Motor neuron (in vitro differentiated cells): ENCODE results near the gene ALDH2. TPM values are rescaled to one million over a fixed set of nuclear protein-coding genes. Genes with fewer than 3 reads are reported as not detected.
"Not testable (repeated sequence)": the region's sequence is repeated elsewhere in the genome, so short reads cannot be mapped to it uniquely, and the experiment has no call there.

Experiments
- ATAC-seq, 8 experiments: fragments of 200-7000 bp; cut with Tn5 transposase; replicated peaks in 6 of 8; 2 replicates each; pipeline ENCODE4 v1.8.0; 2021; ENCODE audit warnings: mild to moderate bottlenecking in 8 of 8, moderate library complexity in 8 of 8
- H3K27ac ChIP-seq, 2 donors: fragments of 250-450 bp; sonication (Bioruptor Pico); 2 replicates each; pipeline ENCODE4 v1.9.0; 2021; ENCODE audit warnings: antibody characterized with exemption in 2 of 2, mild to moderate bottlenecking in 2 of 2, moderate library complexity in 1 of 2
- H3K4me1 ChIP-seq, 2 donors: fragments of 250-450 bp; sonication (Bioruptor Pico); replicated peaks in 1 of 2; 2 replicates each; pipeline ENCODE4 v1.6.1; 2021; ENCODE audit warnings: antibody characterized with exemption in 2 of 2, mild to moderate bottlenecking in 2 of 2, moderate library complexity in 1 of 2
- H3K4me3 ChIP-seq, 5 donors: fragments of 250-450 bp; sonication (Bioruptor Pico); 2 replicates each; pipeline ENCODE4 v1.9.0; 2021; ENCODE audit warnings: antibody characterized with exemption in 5 of 5, mild to moderate bottlenecking in 5 of 5, moderate library complexity in 4 of 5
- WGBS, 10 experiments: fragments of 450-650 bp; shearing (Covaris generic); methylation state at CpG; one replicate each; pipeline ENCODE4 v1.0.0; 2022; 5-methylcytosine and 5-hydroxymethylcytosine counted together
- in situ Hi-C, 9 experiments: fragments of 400-800 bp; cut with MboI; loops; one replicate each; pipeline ENCODE4 v1.15.0; 2021; ENCODE audit warnings: low sequenced_read_pairs in 9 of 9, low pct_unique_long_range_greater_than_20kb in 2 of 9; ENCODE audit not compliant: unreplicated experiment in 9 of 9
- total RNA-seq, 8 experiments: library from RNA; unstranded; fragments of 300-600 nt; gene quantifications; 2 replicates each; pipeline versions ENCODE4 v1.2.3 to v1.2.4, GENCODE V29; 2022

The ALDH2 gene
- 10 to 100 TPM; 13.2 to 45.3 (median 27.0) TPM for total RNA-seq

- H3K4me1 ChIP-seq = peaks cover 11 to 12% of the 10 kb centered on the region in 2 donors
- peak within 1 kb of the TSS; percentile 53 to 91 (median 64) for H3K4me3 ChIP-seq
- 0 to 7% (median 2%) methylated on average over 4 to 7 of the region's 73 CpGs; no CpG with 5 or more reads in 6 of the 10 experiments for WGBS, 10 experiments
- peak; percentile 71 to 97 (median 95) for ATAC-seq
- in situ Hi-C loops = loop anchor here in 1 of 9 experiments (10.0 kb wide), 1 partner anchor 48 kb away; no protein-coding TSS in a partner anchor
- peak within 1 kb of the TSS; percentile 73 to 77 for H3K27ac ChIP-seq
Observed at GRCh38 chr12:111766608-111767361, at the start of gene ALDH2. Gene ALDH2 (plus strand): TSS chr12:111766933. CDS start chr12:111766983, 50 bp downstream.

GRCh38 chr12:111719316-111719715 lies 47.4 kb upstream of the ALDH2 start:
- H3K4me3 ChIP-seq, H3K4me1 ChIP-seq, H3K27ac ChIP-seq, in situ Hi-C loops, ATAC-seq: not testable (repeated sequence)
- WGBS, 10 experiments = 50 to 100% (median 95%) methylated on average over 1 to 8 of the region's 10 CpGs

GRCh38 chr12:111720457-111720856 lies 46.3 kb upstream of the ALDH2 start:
- ATAC-seq = no peak
- in situ Hi-C loops = no loop called here
- Histone ChIP-seq H3K4me3 (no peak overlapping the region), H3K27ac (no peak overlapping the region), H3K4me1 (no peaks in the 10 kb centered on the region)
- 89 to 100% (median 97%) methylated on average over 4 to 6 of the region's 6 CpGs for WGBS, 10 experiments

- in situ Hi-C loops, H3K27ac ChIP-seq, H3K4me3 ChIP-seq, ATAC-seq, H3K4me1 ChIP-seq: not testable (repeated sequence)
- no CpG with 5 or more reads among the region's 46 CpGs for WGBS, 10 experiments
Observed at GRCh38 chr12:111723646-111724360, 42.9 kb upstream of the ALDH2 start.

GRCh38 chr12:111728795-111729194 lies 37.9 kb upstream of the ALDH2 start:
- Histone ChIP-seq H3K4me3 (no peak overlapping the region), H3K4me1 (no peaks in the 10 kb centered on the region), H3K27ac (no peak overlapping the region)
- WGBS, 10 experiments = 67 to 100% (median 100%) methylated on average over 1 of the region's 2 CpGs; no CpG with 5 or more reads in 3 of the 10 experiments
- in situ Hi-C loops = no loop called here
- ATAC-seq = no peak

GRCh38 chr12:111730420-111730819 lies 36.3 kb upstream of the ALDH2 start:
- Histone ChIP-seq H3K27ac (no peak overlapping the region), H3K4me3 (no peak overlapping the region), H3K4me1 (no peaks in the 10 kb centered on the region)
- in situ Hi-C loops = no loop called here
- ATAC-seq = no peak
- WGBS, 10 experiments = 89 to 100% (median 95%) methylated on average over 1 to 7 of the region's 9 CpGs

- Histone ChIP-seq H3K4me1 (no peaks in the 10 kb centered on the region), H3K27ac (no peak overlapping the region), H3K4me3 (no peak overlapping the region)
- peak in 2 of 8 experiments; percentile 64 to 70 for ATAC-seq
- in situ Hi-C loops = no loop called here
- 33 to 100% (median 100%) methylated on average over 1 to 4 of the region's 4 CpGs; no CpG with 5 or more reads in 3 of the 10 experiments for WGBS, 10 experiments
Observed at GRCh38 chr12:111732786-111733185, 33.9 kb upstream of the ALDH2 start.

GRCh38 chr12:111733340-111733915 lies 33.3 kb upstream of the ALDH2 start:
- peak in 2 of 8 experiments; percentile 25 to 68 for ATAC-seq
- H3K4me1 ChIP-seq = no peaks in the 10 kb centered on the region
- no peak overlapping the region for H3K27ac ChIP-seq
- WGBS, 10 experiments = 70 to 100% (median 88%) methylated on average over 1 to 6 of the region's 8 CpGs; no CpG with 5 or more reads in 3 of the 10 experiments
- in situ Hi-C loops = no loop called here
- no peak overlapping the region for H3K4me3 ChIP-seq

GRCh38 chr12:111739524-111739923 lies 27.2 kb upstream of the ALDH2 start:
- WGBS, 10 experiments = 86 to 100% (median 95%) methylated on average over 1 to 9 of the region's 9 CpGs
- H3K4me1 ChIP-seq, H3K27ac ChIP-seq, in situ Hi-C loops, H3K4me3 ChIP-seq, ATAC-seq: not testable (repeated sequence)

GRCh38 chr12:111741235-111741812 lies 25.4 kb upstream of the ALDH2 start:
- ATAC-seq = no peak
- Histone ChIP-seq H3K27ac (no peak overlapping the region), H3K4me1 (no peaks in the 10 kb centered on the region), H3K4me3 (no peak overlapping the region)
- in situ Hi-C loops = no loop called here
- 45 to 100% (median 84%) methylated on average over 1 to 4 of the region's 4 CpGs; no CpG with 5 or more reads in 1 of the 10 experiments for WGBS, 10 experiments

GRCh38 chr12:111745211-111745610 lies 21.5 kb upstream of the ALDH2 start:
- Histone ChIP-seq H3K27ac (no peak overlapping the region), H3K4me1 (no peaks in the 10 kb centered on the region), H3K4me3 (no peak overlapping the region)
- in situ Hi-C loops = no loop called here
- WGBS, 10 experiments = 75 to 100% (median 98%) methylated on average over 1 to 4 of the region's 4 CpGs; no CpG with 5 or more reads in 2 of the 10 experiments
- ATAC-seq = no peak

GRCh38 chr12:111747333-111747732 lies 19.4 kb upstream of the ALDH2 start:
- in situ Hi-C loops = no loop called here
- Histone ChIP-seq H3K4me1 (no peaks in the 10 kb centered on the region), H3K4me3 (no peak overlapping the region), H3K27ac (no peak overlapping the region)
- 56 to 90% (median 80%) methylated on average over 1 to 3 of the region's 9 CpGs; no CpG with 5 or more reads in 5 of the 10 experiments for WGBS, 10 experiments
- no peak for ATAC-seq
